Breast epithelium (tissue), 3 donors: ENCODE results near the gene TMEM123.

Source experiments
- CTCF ChIP-seq, 3 donors: fragments of 450-650 bp; IDR thresholded peaks; one replicate each; pipeline ENCODE4 v1.5.1; 2016 to 2017; ENCODE audit warnings: antibody characterized with exemption in 3 of 3, mild to moderate bottlenecking in 3 of 3, moderate library complexity in 3 of 3
- POLR2AphosphoS5 ChIP-seq, 3 donors: sonication (generic); formaldehyde crosslinking; IDR thresholded peaks; one replicate each; pipeline ENCODE4 v1.6.1; 2017; ENCODE audit warnings: antibody characterized with exemption in 3 of 3

GRCh38 chr11:102486584-102486983 lies 34.0 kb upstream of the TMEM123 start:
- TF ChIP-seq CTCF (IDR thresholded peaks at IDR 0.05) (no peak), POLR2AphosphoS5 (IDR thresholded peaks at IDR 0.05) (no peak)
